Subcutaneous abdominal adipose tissue (tissue), 5 donors: ENCODE measurements around the gene VIPAS39.
"Not testable (repeated sequence)": the region's sequence is repeated elsewhere in the genome, so short reads cannot be mapped to it uniquely, and the experiment has no call there.

Experiments used
- H3K27ac ChIP-seq: one replicate; pipeline ENCODE4 v1.7.0; 2013; ENCODE audit warnings: low read depth, mild to moderate bottlenecking, inconsistent platforms, low read length, moderate library complexity
- H3K27me3 ChIP-seq, 5 donors: one replicate each; pipeline ENCODE4 v1.7.0; 2013; ENCODE audit warnings: low read length in 5 of 5, inconsistent platforms in 1 of 5; ENCODE audit not compliant: control insufficient read depth in 5 of 5, insufficient read depth in 4 of 5
- H3K36me3 ChIP-seq, 5 donors: one replicate each; pipeline ENCODE4 v1.7.0; 2013; ENCODE audit warnings: low read length in 5 of 5; ENCODE audit not compliant: control insufficient read depth in 5 of 5, insufficient read depth in 5 of 5
- H3K4me1 ChIP-seq, 5 donors: one replicate each; pipeline ENCODE4 v1.7.0; 2013; ENCODE audit warnings: low read length in 5 of 5, mild to moderate bottlenecking in 3 of 5, moderate library complexity in 1 of 5; ENCODE audit not compliant: control insufficient read depth in 5 of 5, insufficient read depth in 5 of 5
- H3K4me3 ChIP-seq, 5 donors: one replicate each; pipeline ENCODE4 v1.7.0; 2013; ENCODE audit warnings: low read length in 5 of 5, low read depth in 1 of 5
- H3K9ac ChIP-seq, 5 donors: one replicate each; pipeline ENCODE4 v1.7.0; 2013; ENCODE audit warnings: low read length in 5 of 5, mild to moderate bottlenecking in 4 of 5, moderate library complexity in 3 of 5
- H3K9me3 ChIP-seq, 5 donors: one replicate each; pipeline ENCODE4 v1.7.0; 2013; ENCODE audit warnings: low read length in 5 of 5; ENCODE audit not compliant: control insufficient read depth in 5 of 5
- donor health status: healthy.
- donor health status: healthy.
- donor health status: healthy.
- donor health status: healthy.
- donor health status: healthy.

VIPAS39 gene

GRCh38 chr14:77416098-77416497 lies 41.3 kb downstream of the VIPAS39 start:
- peaks cover 0 to 18% (median 7%) of the 10 kb centered on the region in 5 donors for H3K9me3 ChIP-seq
- H3K9ac ChIP-seq, H3K4me1 ChIP-seq, H3K27me3 ChIP-seq, H3K36me3 ChIP-seq, H3K4me3 ChIP-seq, H3K27ac ChIP-seq: not testable (repeated sequence)

GRCh38 chr14:77415403-77416030 lies 41.9 kb downstream of the VIPAS39 start:
- not testable (repeated sequence) for H3K36me3 ChIP-seq, H3K9ac ChIP-seq, H3K4me1 ChIP-seq, H3K4me3 ChIP-seq, H3K27ac ChIP-seq, H3K27me3 ChIP-seq
- peaks cover 0 to 18% (median 7%) of the 10 kb centered on the region in 5 donors for H3K9me3 ChIP-seq

GRCh38 chr14:77409131-77409533 lies 48.3 kb downstream of the VIPAS39 start:
- Histone ChIP-seq H3K27ac (no peak overlapping the region), H3K27me3 (no peaks in the 10 kb centered on the region), H3K4me1 (peaks cover 0 to 9% (median 0%) of the 10 kb centered on the region in 5 donors), H3K9me3 (no peaks in the 10 kb centered on the region), H3K4me3 (no peak overlapping the region), H3K9ac (no peak overlapping the region), H3K36me3 (no peaks in the 10 kb centered on the region)

- H3K27me3 ChIP-seq, result no peaks in the 10 kb centered on the region
- no peak overlapping the region for H3K27ac ChIP-seq
- H3K9me3 ChIP-seq, result no peaks in the 10 kb centered on the region
- H3K4me3 ChIP-seq, result no peak overlapping the region
- H3K4me1 ChIP-seq, result peaks cover 0 to 9% (median 0%) of the 10 kb centered on the region in 5 donors
- no peaks in the 10 kb centered on the region for H3K36me3 ChIP-seq
- no peak overlapping the region for H3K9ac ChIP-seq
These were observed 50.2 kb downstream of the VIPAS39 start for GRCh38 chr14:77407158-77407557.

GRCh38 chr14:77406718-77407117 lies 50.7 kb downstream of the VIPAS39 start:
- Histone ChIP-seq H3K9ac (no peak overlapping the region), H3K27me3 (no peaks in the 10 kb centered on the region), H3K36me3 (no peaks in the 10 kb centered on the region), H3K4me3 (no peak overlapping the region), H3K9me3 (no peaks in the 10 kb centered on the region), H3K27ac (no peak overlapping the region), H3K4me1 (peaks cover 0 to 9% (median 0%) of the 10 kb centered on the region in 5 donors)

GRCh38 chr14:77406086-77406485 lies 51.3 kb downstream of the VIPAS39 start:
- Histone ChIP-seq H3K27ac (no peak overlapping the region), H3K9me3 (no peaks in the 10 kb centered on the region), H3K4me1 (peaks cover 0 to 9% (median 0%) of the 10 kb centered on the region in 5 donors), H3K36me3 (no peaks in the 10 kb centered on the region), H3K27me3 (no peaks in the 10 kb centered on the region), H3K4me3 (no peak overlapping the region), H3K9ac (no peak overlapping the region)

- no peaks in the 10 kb centered on the region for H3K9me3 ChIP-seq
- no peak overlapping the region for H3K9ac ChIP-seq
- no peak overlapping the region for H3K4me3 ChIP-seq
- no peaks in the 10 kb centered on the region for H3K27me3 ChIP-seq
- H3K36me3 ChIP-seq, result no peaks in the 10 kb centered on the region
- peaks cover 0 to 9% (median 0%) of the 10 kb centered on the region in 5 donors for H3K4me1 ChIP-seq
- no peak overlapping the region for H3K27ac ChIP-seq
These were observed 53.6 kb downstream of the VIPAS39 start for GRCh38 chr14:77403768-77404167.

GRCh38 chr14:77400216-77400615 lies 57.2 kb downstream of the VIPAS39 start:
- no peaks in the 10 kb centered on the region for H3K9me3 ChIP-seq
- H3K9ac ChIP-seq, result no peak overlapping the region
- no peak overlapping the region for H3K4me3 ChIP-seq
- H3K4me1 ChIP-seq, result no peaks in the 10 kb centered on the region
- H3K27ac ChIP-seq, result no peak overlapping the region
- no peaks in the 10 kb centered on the region for H3K36me3 ChIP-seq
- no peaks in the 10 kb centered on the region for H3K27me3 ChIP-seq

- no peak overlapping the region for H3K27ac ChIP-seq
- no peak overlapping the region for H3K9ac ChIP-seq
- H3K36me3 ChIP-seq, result no peaks in the 10 kb centered on the region
- H3K4me1 ChIP-seq, result no peaks in the 10 kb centered on the region
- no peaks in the 10 kb centered on the region for H3K27me3 ChIP-seq
- H3K9me3 ChIP-seq, result no peaks in the 10 kb centered on the region
- no peak overlapping the region for H3K4me3 ChIP-seq
These were observed 67.2 kb downstream of the VIPAS39 start for GRCh38 chr14:77390188-77390587.

GRCh38 chr14:77378701-77379100 lies 78.7 kb downstream of the VIPAS39 start:
- H3K9ac ChIP-seq, result no peak overlapping the region
- no peaks in the 10 kb centered on the region for H3K36me3 ChIP-seq
- no peak overlapping the region for H3K27ac ChIP-seq
- peaks cover 0 to 20% (median 17%) of the 10 kb centered on the region in 5 donors for H3K4me1 ChIP-seq
- H3K4me3 ChIP-seq, result no peak overlapping the region
- no peaks in the 10 kb centered on the region for H3K27me3 ChIP-seq
- no peaks in the 10 kb centered on the region for H3K9me3 ChIP-seq
